ENCODE data around the gene KNSTRN.

DNA sequence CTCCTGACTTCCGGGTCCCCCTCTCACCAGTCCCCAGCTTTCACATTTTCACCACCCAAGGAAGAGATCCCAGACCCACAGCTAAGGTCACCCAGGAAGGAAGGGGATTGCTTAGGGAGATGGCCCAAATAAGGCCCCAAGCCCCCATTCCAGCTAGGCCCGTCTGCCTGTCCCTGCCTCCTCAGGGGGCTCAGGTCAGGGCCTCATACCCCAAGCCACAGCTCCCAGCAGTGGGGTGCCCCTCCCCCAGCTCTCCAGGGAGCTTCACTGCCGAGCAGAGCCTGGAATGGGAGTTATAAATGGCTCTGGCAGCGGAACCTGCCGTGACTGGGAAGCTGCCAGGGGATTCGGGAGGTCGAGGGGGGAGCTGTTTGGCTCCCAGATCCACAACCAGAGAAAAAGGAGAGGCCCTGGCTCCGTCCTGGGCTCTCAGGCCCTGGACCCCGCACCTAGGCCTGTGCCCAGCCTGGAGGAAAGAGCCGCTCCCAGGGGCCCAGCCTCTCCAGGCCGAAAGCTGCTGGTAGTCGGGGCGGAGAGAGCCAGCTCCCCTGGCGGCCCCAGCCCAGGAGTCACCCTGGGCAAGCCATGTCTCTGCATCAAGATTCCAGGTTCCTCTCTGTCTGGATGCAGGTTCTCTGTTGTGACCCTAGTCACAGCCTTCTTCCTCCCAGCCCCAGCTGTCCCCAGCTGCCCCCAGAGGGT, 42.3 kb upstream of the KNSTRN start:
- TF ChIP-seq, protein P1, sequence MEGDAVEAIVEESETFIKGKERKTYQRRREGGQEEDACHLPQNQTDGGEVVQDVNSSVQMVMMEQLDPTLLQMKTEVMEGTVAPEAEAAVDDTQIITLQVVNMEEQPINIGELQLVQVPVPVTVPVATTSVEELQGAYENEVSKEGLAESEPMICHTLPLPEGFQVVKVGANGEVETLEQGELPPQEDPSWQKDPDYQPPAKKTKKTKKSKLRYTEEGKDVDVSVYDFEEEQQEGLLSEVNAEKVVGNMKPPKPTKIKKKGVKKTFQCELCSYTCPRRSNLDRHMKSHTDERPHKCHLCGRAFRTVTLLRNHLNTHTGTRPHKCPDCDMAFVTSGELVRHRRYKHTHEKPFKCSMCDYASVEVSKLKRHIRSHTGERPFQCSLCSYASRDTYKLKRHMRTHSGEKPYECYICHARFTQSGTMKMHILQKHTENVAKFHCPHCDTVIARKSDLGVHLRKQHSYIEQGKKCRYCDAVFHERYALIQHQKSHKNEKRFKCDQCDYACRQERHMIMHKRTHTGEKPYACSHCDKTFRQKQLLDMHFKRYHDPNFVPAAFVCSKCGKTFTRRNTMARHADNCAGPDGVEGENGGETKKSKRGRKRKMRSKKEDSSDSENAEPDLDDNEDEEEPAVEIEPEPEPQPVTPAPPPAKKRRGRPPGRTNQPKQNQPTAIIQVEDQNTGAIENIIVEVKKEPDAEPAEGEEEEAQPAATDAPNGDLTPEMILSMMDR (conservative IDR thresholded peaks at IDR 0.05; ENCODE audit: low read depth in 2 of 2): no peak
- TF ChIP-seq REST (IDR thresholded peaks at IDR 0.05; ENCODE audit: unreplicated experiment): no peak
- TF ChIP-seq EZH2 (IDR thresholded peaks at IDR 0.05; ENCODE audit: low read depth, unreplicated experiment): no peak
- TF ChIP-seq, protein P2, sequence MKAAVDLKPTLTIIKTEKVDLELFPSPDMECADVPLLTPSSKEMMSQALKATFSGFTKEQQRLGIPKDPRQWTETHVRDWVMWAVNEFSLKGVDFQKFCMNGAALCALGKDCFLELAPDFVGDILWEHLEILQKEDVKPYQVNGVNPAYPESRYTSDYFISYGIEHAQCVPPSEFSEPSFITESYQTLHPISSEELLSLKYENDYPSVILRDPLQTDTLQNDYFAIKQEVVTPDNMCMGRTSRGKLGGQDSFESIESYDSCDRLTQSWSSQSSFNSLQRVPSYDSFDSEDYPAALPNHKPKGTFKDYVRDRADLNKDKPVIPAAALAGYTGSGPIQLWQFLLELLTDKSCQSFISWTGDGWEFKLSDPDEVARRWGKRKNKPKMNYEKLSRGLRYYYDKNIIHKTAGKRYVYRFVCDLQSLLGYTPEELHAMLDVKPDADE (IDR thresholded peaks at IDR 0.05): no peak
- no peak for TF ChIP-seq EZH2phosphoT487 (IDR thresholded peaks at IDR 0.05; ENCODE audit: unreplicated experiment)
- no peak for TF ChIP-seq ZNF331 (CRISPR knock-in tag; IDR thresholded peaks at IDR 0.05; ENCODE audit: low read depth)
- no peak for TF ChIP-seq POLR2AphosphoS5 (IDR thresholded peaks at IDR 0.05; ENCODE audit: low read depth)
- no peak for TF ChIP-seq ZNF114 (CRISPR knock-in tag; IDR thresholded peaks at IDR 0.05)
- no peak for TF ChIP-seq JUNB (IDR thresholded peaks at IDR 0.05; ENCODE audit: unreplicated experiment)
- TF ChIP-seq STAT1 (IDR thresholded peaks at IDR 0.05; ENCODE audit: unreplicated experiment): no peak
- no peak for TF ChIP-seq NANOG (IDR thresholded peaks at IDR 0.05; ENCODE audit: borderline replicate concordance)

Data from GM23338 (cell line).